ENCODE results near the gene GRPR.
"Not testable (repeated sequence)": the region's sequence is repeated elsewhere in the genome, so short reads cannot be mapped to it uniquely, and the experiment has no call there.

Gene GRPR

GRCh38 chrX:16141422-16142245, 18.3 kb downstream of the GRPR start:
- no peak overlapping the region for H3K4me3 ChIP-seq (replicated peaks; ENCODE audit: low read depth, low read length)
- DNase-seq (ENCODE audit: low read depth), result no peak
- TF ChIP-seq, protein P1, sequence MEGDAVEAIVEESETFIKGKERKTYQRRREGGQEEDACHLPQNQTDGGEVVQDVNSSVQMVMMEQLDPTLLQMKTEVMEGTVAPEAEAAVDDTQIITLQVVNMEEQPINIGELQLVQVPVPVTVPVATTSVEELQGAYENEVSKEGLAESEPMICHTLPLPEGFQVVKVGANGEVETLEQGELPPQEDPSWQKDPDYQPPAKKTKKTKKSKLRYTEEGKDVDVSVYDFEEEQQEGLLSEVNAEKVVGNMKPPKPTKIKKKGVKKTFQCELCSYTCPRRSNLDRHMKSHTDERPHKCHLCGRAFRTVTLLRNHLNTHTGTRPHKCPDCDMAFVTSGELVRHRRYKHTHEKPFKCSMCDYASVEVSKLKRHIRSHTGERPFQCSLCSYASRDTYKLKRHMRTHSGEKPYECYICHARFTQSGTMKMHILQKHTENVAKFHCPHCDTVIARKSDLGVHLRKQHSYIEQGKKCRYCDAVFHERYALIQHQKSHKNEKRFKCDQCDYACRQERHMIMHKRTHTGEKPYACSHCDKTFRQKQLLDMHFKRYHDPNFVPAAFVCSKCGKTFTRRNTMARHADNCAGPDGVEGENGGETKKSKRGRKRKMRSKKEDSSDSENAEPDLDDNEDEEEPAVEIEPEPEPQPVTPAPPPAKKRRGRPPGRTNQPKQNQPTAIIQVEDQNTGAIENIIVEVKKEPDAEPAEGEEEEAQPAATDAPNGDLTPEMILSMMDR (IDR thresholded peaks at IDR 0.05; ENCODE audit: low read length, missing control alignments), result no peak

- H3K4me3 ChIP-seq (replicated peaks; ENCODE audit: low read depth, low read length), result no peak overlapping the region
- no peak for DNase-seq (ENCODE audit: low read depth)
- TF ChIP-seq, protein P1 (IDR thresholded peaks at IDR 0.05; ENCODE audit: low read length, missing control alignments), result no peak
These were observed 18.8 kb downstream of the GRPR start for GRCh38 chrX:16142246-16142558.

DNA sequence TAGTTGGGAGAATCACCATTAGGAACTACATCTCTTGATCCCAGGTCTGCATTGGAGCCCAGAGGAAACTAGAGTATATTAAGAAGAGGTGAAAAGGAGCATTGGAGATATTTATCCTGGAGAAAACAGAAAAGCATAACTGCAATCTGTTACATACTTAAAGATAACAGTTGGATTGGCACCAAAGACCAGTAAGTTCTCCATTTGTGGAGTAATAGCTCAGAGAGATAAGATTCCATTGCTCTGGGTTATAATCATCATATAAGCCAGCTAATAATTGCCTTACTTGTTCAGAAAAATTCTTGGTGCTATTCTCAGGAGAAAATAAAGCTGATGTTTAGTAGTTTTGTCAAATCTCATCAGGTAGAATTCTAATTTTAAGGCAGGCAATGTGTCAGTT, 20.6 kb downstream of the GRPR start:
- TF ChIP-seq, protein P1 (IDR thresholded peaks at IDR 0.05; ENCODE audit: low read length, missing control alignments), result no peak
- no peak overlapping the region for H3K4me3 ChIP-seq (replicated peaks; ENCODE audit: low read depth, low read length)
- DNase-seq (ENCODE audit: low read depth), result no peak

DNA sequence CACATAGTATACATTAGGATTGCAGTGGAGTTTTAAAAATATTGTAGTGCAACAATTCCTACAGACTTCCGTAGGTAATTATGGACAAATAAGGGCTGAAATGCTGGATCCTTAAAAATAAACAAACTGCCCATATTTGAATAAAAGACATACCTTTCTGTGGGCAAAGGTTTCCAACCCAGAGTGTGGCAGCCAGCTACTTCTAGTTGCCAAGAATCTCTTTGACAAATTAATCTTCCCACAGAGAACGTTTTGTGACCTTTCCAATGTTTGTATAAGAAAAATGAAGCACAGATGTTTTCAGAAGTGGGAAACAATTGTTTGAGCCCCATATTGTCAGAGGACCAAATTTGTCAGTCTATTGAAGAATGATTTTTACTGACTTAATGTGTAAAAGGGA, 21.1 kb downstream of the GRPR start:
- DNase-seq (ENCODE audit: low read depth), result no peak
- no peak overlapping the region for H3K4me3 ChIP-seq (replicated peaks; ENCODE audit: low read depth, low read length)
- TF ChIP-seq, protein P1 (IDR thresholded peaks at IDR 0.05; ENCODE audit: low read length, missing control alignments), result no peak

GRCh38 chrX:16145093-16145492, 21.7 kb downstream of the GRPR start:
- not testable (repeated sequence) for H3K4me3 ChIP-seq (replicated peaks; ENCODE audit: low read depth, low read length); DNase-seq (ENCODE audit: low read depth)

DNA sequence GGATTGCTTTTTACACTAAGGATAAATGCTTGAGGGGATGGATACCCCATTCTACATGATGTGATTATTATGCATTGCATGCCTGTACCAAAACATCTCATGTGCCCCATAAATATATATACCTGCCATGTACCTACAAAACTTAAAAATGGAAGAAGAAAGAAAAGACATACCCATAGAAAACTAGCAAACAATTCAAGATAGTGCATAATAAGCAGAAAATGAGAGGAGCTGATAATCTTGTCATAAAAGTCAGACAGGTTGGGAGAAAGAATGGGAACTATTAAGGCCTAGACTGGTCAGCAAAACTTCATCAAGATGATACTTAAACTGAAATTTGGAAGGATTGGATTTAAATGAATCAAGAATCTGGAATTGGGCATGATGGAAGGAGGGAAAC, 22.3 kb downstream of the GRPR start:
- H3K4me3 ChIP-seq (replicated peaks; ENCODE audit: low read depth, low read length), result no peak overlapping the region
- TF ChIP-seq, protein P1 (IDR thresholded peaks at IDR 0.05; ENCODE audit: low read length, missing control alignments), result no peak
- DNase-seq (ENCODE audit: low read depth), result no peak

- no peak for DNase-seq (ENCODE audit: low read depth)
- TF ChIP-seq, protein P1 (IDR thresholded peaks at IDR 0.05; ENCODE audit: low read length, missing control alignments), result no peak
- H3K4me3 ChIP-seq (replicated peaks; ENCODE audit: low read depth, low read length), result no peak overlapping the region
These were observed 25.5 kb downstream of the GRPR start for GRCh38 chrX:16148896-16149295.
